HepG2 (cell line): ENCODE data around the gene RAP1GAP2. TPM values are rescaled to one million over a fixed set of nuclear protein-coding genes. Genes with fewer than 3 reads are reported as not detected.

ENCODE experiments used
- ARNT2 ChIP-seq: sonication (generic); formaldehyde crosslinking; IDR thresholded peaks from 2 replicates; pipeline ENCODE4 v1.8.0; 2022; ENCODE audit warnings: mild to moderate bottlenecking, low read depth, missing genetic modification reagents, moderate library complexity
- ATF5 ChIP-seq: sonication (generic); formaldehyde crosslinking; IDR thresholded peaks from 2 replicates; pipeline ENCODE4 v1.4.0; 2020; ENCODE audit warnings: mild to moderate bottlenecking, low read depth, missing genetic modification reagents
- BRCA1 ChIP-seq: sonication (generic); formaldehyde crosslinking; IDR thresholded peaks from 2 replicates; pipeline ENCODE4 v1.4.0; 2020; ENCODE audit warnings: missing genetic modification reagents
- CBX1 ChIP-seq: IDR thresholded peaks from one replicate; pipeline ENCODE4 v1.6.1; 2016; ENCODE audit warnings: antibody characterized with exemption, low read depth
- CHCHD3 ChIP-seq: sonication (generic); formaldehyde crosslinking; IDR thresholded peaks from 2 replicates; pipeline ENCODE4 v1.8.0; 2022; ENCODE audit warnings: mild to moderate bottlenecking, missing genetic modification reagents, moderate library complexity
- ELF4 ChIP-seq: sonication (generic); formaldehyde crosslinking; IDR thresholded peaks from 2 replicates; pipeline ENCODE4 v1.5.0; 2020; ENCODE audit warnings: missing genetic modification reagents, mild to moderate bottlenecking, moderate library complexity, borderline replicate concordance
- HHEX ChIP-seq: IDR thresholded peaks from 2 replicates; pipeline ENCODE4 v1.6.1; 2016; ENCODE audit warnings: control low read depth
- KAT2B ChIP-seq: fragments of 150-350 bp; IDR thresholded peaks from 2 replicates; pipeline ENCODE4 v1.6.1; 2014; ENCODE audit warnings: low read depth, low read length, borderline replicate concordance
- MTF1 ChIP-seq: sonication (generic); formaldehyde crosslinking; IDR thresholded peaks from 2 replicates; pipeline ENCODE4 v1.5.0; 2020; ENCODE audit warnings: missing genetic modification reagents
- POGZ ChIP-seq: sonication (generic); formaldehyde crosslinking; IDR thresholded peaks from 2 replicates; pipeline ENCODE4 v1.4.0; 2020; ENCODE audit warnings: mild to moderate bottlenecking, missing genetic modification reagents
- U2AF1 ChIP-seq: fragments of 200-400 bp; formaldehyde crosslinking; optimal IDR thresholded peaks from 2 replicates; pipeline ENCODE3; 2017; ENCODE audit warnings: mild to moderate bottlenecking, low read depth, low read length
- WIZ ChIP-seq: sonication (generic); formaldehyde crosslinking; IDR thresholded peaks from 2 replicates; pipeline ENCODE4 v1.5.1; 2020; ENCODE audit warnings: mild to moderate bottlenecking, missing genetic modification reagents
- ZBTB21 ChIP-seq: sonication (generic); formaldehyde crosslinking; IDR thresholded peaks from 2 replicates; pipeline ENCODE4 v1.4.0; 2020; ENCODE audit warnings: missing genetic modification reagents
- ZBTB7B ChIP-seq: sonication (generic); formaldehyde crosslinking; IDR thresholded peaks from 2 replicates; pipeline ENCODE4 v1.4.0; 2020; ENCODE audit warnings: missing genetic modification reagents
- ZNF18 ChIP-seq: sonication (generic); formaldehyde crosslinking; IDR thresholded peaks from 2 replicates; pipeline ENCODE4 v1.8.0; 2022; ENCODE audit warnings: mild to moderate bottlenecking, missing genetic modification reagents; ENCODE audit not compliant: insufficient replicate concordance
- ZNF274 ChIP-seq: sonication (generic); formaldehyde crosslinking; IDR thresholded peaks from 2 replicates; pipeline ENCODE4 v1.5.1; 2020; ENCODE audit warnings: mild to moderate bottlenecking, missing genetic modification reagents
- ZNF282 ChIP-seq: fragments of 450-650 bp; IDR thresholded peaks from 2 replicates; pipeline ENCODE4 v1.6.1; 2018; ENCODE audit not compliant: partially characterized antibody
- ZNF296 ChIP-seq: sonication (generic); formaldehyde crosslinking; conservative IDR thresholded peaks from 2 replicates; pipeline ENCODE4 v1.5.0; 2020; ENCODE audit warnings: mild to moderate bottlenecking, missing genetic modification reagents
- ZNF30 ChIP-seq: sonication (generic); formaldehyde crosslinking; IDR thresholded peaks from 2 replicates; pipeline ENCODE4 v1.5.0; 2020; ENCODE audit warnings: mild to moderate bottlenecking, missing genetic modification reagents
- ZNF383 ChIP-seq: sonication (generic); formaldehyde crosslinking; IDR thresholded peaks from 2 replicates; pipeline ENCODE4 v1.4.0; 2020; ENCODE audit warnings: missing genetic modification reagents, mild to moderate bottlenecking, borderline replicate concordance
- ZNF510 ChIP-seq: sonication (generic); formaldehyde crosslinking; IDR thresholded peaks from 2 replicates; pipeline ENCODE4 v1.4.0; 2020; ENCODE audit warnings: low read depth, mild to moderate bottlenecking, missing genetic modification reagents
- ZNF567 ChIP-seq: sonication (generic); formaldehyde crosslinking; IDR thresholded peaks from 2 replicates; pipeline ENCODE4 v1.8.1; 2023; ENCODE audit warnings: mild to moderate bottlenecking, missing genetic modification reagents, borderline replicate concordance
- ZNF629 ChIP-seq: sonication (generic); formaldehyde crosslinking; conservative IDR thresholded peaks from 2 replicates; pipeline ENCODE4 v1.5.0; 2020; ENCODE audit warnings: missing genetic modification reagents
- ZNF704 ChIP-seq: sonication (generic); formaldehyde crosslinking; IDR thresholded peaks from 2 replicates; pipeline ENCODE4 v1.8.1; 2023; ENCODE audit warnings: mild to moderate bottlenecking, inconsistent platforms, moderate library complexity, missing genetic modification reagents, borderline replicate concordance
- ZNF83 ChIP-seq: sonication (generic); formaldehyde crosslinking; IDR thresholded peaks from 2 replicates; pipeline ENCODE4 v1.4.0; 2020; ENCODE audit warnings: missing genetic modification reagents, mild to moderate bottlenecking, borderline replicate concordance
- ZNF850 ChIP-seq: sonication (generic); formaldehyde crosslinking; conservative IDR thresholded peaks from 2 replicates; pipeline ENCODE4 v1.9.0; 2021; ENCODE audit warnings: mild to moderate bottlenecking, missing genetic modification reagents
- polyA plus RNA-seq, 8 experiments: library from polyadenylated mRNA; depleted of rRNA in 3 of 8; stranded (reverse) in 7 of 8; unstranded in 1 of 8; fragments of >200 nt; fragmentation: Illumina TruSeq in 4 of 8; extraction: Trizol in 4 of 8; gene quantifications; 2 replicates each; pipeline versions ENCODE4 v1.2.1 to v1.2.3, GENCODE V29; 2011 to 2016; ENCODE audit warnings: low read depth in 4 of 8, missing spikeins in 1 of 8, mixed read lengths in 1 of 8; ENCODE audit not compliant: insufficient read depth in 1 of 8
- total RNA-seq, 5 experiments: library from RNA; depleted of rRNA; stranded (reverse); fragments of >200 nt; fragmentation: Illumina TruSeq; extraction: Trizol; gene quantifications; 2 replicates each; pipeline ENCODE4 v1.2.3, GENCODE V29; 2016; ENCODE audit warnings: low read depth in 1 of 5
- TF ChIP-seq, protein P1 (sequence below): sonication (generic); formaldehyde crosslinking; IDR thresholded peaks from 2 replicates; pipeline ENCODE4 v1.5.0; 2020; ENCODE audit warnings: missing genetic modification reagents, mild to moderate bottlenecking, borderline replicate concordance
- TF ChIP-seq, protein P2 (sequence below): sonication (generic); formaldehyde crosslinking; IDR thresholded peaks from 2 replicates; pipeline ENCODE4 v1.4.0; 2020; ENCODE audit warnings: missing genetic modification reagents

Gene RAP1GAP2
- total and polyA plus RNA-seq, 2 of the 13 experiments (the other 11 are each of a cell fraction or from before 2014, with no cell fraction given): 10.9 to 12.0 TPM

GRCh38 chr17:2749784-2750181 is 46.5 kb upstream of the RAP1GAP2 start (continued):
- TF ChIP-seq ZNF296 (CRISPR knock-in tag) (peak; percentile 85; the same call in 1 of the 2 replicates), WIZ (peak; percentile 99), ZNF30 (CRISPR knock-in tag) (peak; percentile 91; the same call in 1 of the 2 replicates), ZNF567 (CRISPR knock-in tag) (peak; percentile 68), ZNF510 (CRISPR knock-in tag) (peak; percentile 84; the same call in 1 of the 2 replicates), ZNF704 (CRISPR knock-in tag) (peak; percentile 92), ZBTB7B (peak; percentile 91), ZNF274 (CRISPR knock-in tag) (peak; percentile 99), ZNF383 (no peak), CHCHD3 (CRISPR knock-in tag) (peak; percentile 97), ATF5 (CRISPR knock-in tag) (peak; percentile 83; the same call in 1 of the 2 replicates), ARNT2 (CRISPR knock-in tag) (peak; percentile 99), ZNF18 (peak; percentile 63), U2AF1 (no peak), KAT2B (no peak), MTF1 (CRISPR knock-in tag) (peak; percentile 91), CBX1 (no peak), POGZ (CRISPR knock-in tag) (peak; percentile 41; the same call in 1 of the 2 replicates), BRCA1 (CRISPR knock-in tag) (peak; percentile 99), ZNF850 (CRISPR knock-in tag) (peak; percentile 87), ZNF629 (CRISPR knock-in tag) (peak; percentile 60; the same call in 1 of the 2 replicates), ELF4 (CRISPR knock-in tag) (no peak), HHEX (CRISPR knock-in tag) (no peak), ZNF83 (peak; percentile 96), ZBTB21 (CRISPR knock-in tag) (no peak), ZNF282 (no peak)
- TF ChIP-seq, protein P1, sequence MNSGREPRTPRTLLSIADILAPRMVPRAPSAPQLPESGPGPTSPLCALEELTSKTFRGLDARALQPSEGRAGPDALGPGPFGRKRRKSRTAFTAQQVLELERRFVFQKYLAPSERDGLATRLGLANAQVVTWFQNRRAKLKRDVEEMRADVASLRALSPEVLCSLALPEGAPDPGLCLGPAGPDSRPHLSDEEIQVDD (CRISPR knock-in tag): peak; percentile 98
- TF ChIP-seq, protein P2, sequence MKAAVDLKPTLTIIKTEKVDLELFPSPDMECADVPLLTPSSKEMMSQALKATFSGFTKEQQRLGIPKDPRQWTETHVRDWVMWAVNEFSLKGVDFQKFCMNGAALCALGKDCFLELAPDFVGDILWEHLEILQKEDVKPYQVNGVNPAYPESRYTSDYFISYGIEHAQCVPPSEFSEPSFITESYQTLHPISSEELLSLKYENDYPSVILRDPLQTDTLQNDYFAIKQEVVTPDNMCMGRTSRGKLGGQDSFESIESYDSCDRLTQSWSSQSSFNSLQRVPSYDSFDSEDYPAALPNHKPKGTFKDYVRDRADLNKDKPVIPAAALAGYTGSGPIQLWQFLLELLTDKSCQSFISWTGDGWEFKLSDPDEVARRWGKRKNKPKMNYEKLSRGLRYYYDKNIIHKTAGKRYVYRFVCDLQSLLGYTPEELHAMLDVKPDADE (CRISPR knock-in tag): peak; percentile 97
